HFFc6 (cell line): ENCODE data around the gene KRT13. TPM values are rescaled to one million over a fixed set of nuclear protein-coding genes. Genes with fewer than 3 reads are reported as not detected.

Source experiments
- DNase-seq: peaks from one replicate; pipeline ENCODE4 v3.0.0-alpha.2; 2018
- H3K27ac Mint-ChIP-seq: 2 replicates; pipeline ENCODE4 v1.8.0; 2020; ENCODE audit warnings: mild to moderate bottlenecking, mixed read lengths
- H3K27me3 Mint-ChIP-seq: 2 replicates; pipeline ENCODE4 v1.8.0; 2021; ENCODE audit warnings: mild to moderate bottlenecking, moderate library complexity, mixed read lengths; ENCODE audit not compliant: insufficient read depth
- H3K36me3 Mint-ChIP-seq: 2 replicates; pipeline ENCODE4 v1.8.0; 2021; ENCODE audit warnings: low read depth, mixed read lengths
- H3K4me1 Mint-ChIP-seq: 2 replicates; pipeline ENCODE4 v1.8.0; 2020; ENCODE audit warnings: low read depth, mixed read lengths
- H3K4me3 Mint-ChIP-seq: 2 replicates; pipeline ENCODE4 v1.8.0; 2020; ENCODE audit warnings: mild to moderate bottlenecking, moderate library complexity, mixed read lengths
- H3K9me3 Mint-ChIP-seq: 2 replicates; pipeline ENCODE4 v1.8.0; 2020; ENCODE audit warnings: mild to moderate bottlenecking, mixed read lengths
- CTCF ChIP-seq: fragments of 200-600 bp; sonication (generic); IDR thresholded peaks from 2 replicates; pipeline ENCODE4 v1.5.0; 2021; ENCODE audit warnings: antibody characterized with exemption, mild to moderate bottlenecking
- total RNA-seq, 6 experiments: library from RNA; stranded (reverse); fragmentation: NEBNext Ultra II Directional; extraction: Animal tissue kit (Norgen Biotek cat#: 25700); gene quantifications; 2 replicates in 1 of 6; 3 replicates in 5 of 6; pipeline ENCODE4 v1.2.3, GENCODE V29; 2021

Gene KRT13
- total RNA-seq, 6 experiments from 2014 or later = not detected

- Mint-ChIP-seq H3K4me1 (peaks cover 30% of the 10 kb centered on the region), H3K36me3 (no peaks in the 10 kb centered on the region), H3K27me3 (peaks cover 1% of the 10 kb centered on the region), H3K4me3 (no peak overlapping the region), H3K27ac (peak overlapping the region; percentile 34), H3K9me3 (no peaks in the 10 kb centered on the region)
- DNase-seq = no peak
- no peak for TF ChIP-seq CTCF
Measured at GRCh38 chr17:41536741-41537613, 31.6 kb upstream of the KRT13 start.

DNA sequence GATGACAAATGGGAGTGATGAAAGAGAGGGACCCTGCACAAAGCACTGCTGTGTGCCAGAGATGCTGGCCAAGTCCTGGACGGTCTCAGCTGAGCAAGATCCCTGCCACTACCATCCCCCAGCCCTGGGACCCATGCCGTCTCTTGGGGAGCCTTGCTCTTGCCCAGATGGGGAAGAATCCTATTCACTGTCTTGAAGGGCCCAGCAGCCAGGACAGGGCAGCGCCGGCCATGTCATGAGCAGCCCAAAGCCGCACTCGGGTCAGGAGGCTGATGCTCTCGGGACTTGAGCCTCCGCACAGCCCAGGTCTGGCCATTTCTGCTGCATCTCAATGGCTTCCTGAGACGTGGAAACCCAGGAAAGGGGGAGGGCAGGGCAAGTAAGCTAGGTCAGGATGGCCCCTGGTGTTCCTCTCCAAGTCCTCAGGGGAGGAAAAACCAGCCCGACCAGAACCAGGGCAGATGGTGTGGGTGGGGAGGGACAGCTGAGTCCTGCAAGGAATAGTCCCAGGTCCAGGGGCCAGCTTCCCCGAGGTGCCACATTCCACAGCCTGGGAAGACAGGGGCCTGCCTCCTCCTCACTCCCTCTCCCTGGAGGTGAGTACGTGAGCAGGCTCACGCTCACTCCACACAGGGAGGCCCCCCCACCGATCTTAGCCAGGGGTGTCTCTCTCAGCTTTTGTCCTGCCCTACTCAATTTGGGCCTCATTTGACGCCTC lies 30.5 kb upstream of the KRT13 start:
- Mint-ChIP-seq H3K9me3 (no peaks in the 10 kb centered on the region), H3K4me3 (no peak overlapping the region), H3K27me3 (peaks cover 1% of the 10 kb centered on the region), H3K36me3 (no peaks in the 10 kb centered on the region), H3K4me1 (peaks cover 40% of the 10 kb centered on the region), H3K27ac (no peak overlapping the region)
- no peak for DNase-seq
- no peak for TF ChIP-seq CTCF

DNA sequence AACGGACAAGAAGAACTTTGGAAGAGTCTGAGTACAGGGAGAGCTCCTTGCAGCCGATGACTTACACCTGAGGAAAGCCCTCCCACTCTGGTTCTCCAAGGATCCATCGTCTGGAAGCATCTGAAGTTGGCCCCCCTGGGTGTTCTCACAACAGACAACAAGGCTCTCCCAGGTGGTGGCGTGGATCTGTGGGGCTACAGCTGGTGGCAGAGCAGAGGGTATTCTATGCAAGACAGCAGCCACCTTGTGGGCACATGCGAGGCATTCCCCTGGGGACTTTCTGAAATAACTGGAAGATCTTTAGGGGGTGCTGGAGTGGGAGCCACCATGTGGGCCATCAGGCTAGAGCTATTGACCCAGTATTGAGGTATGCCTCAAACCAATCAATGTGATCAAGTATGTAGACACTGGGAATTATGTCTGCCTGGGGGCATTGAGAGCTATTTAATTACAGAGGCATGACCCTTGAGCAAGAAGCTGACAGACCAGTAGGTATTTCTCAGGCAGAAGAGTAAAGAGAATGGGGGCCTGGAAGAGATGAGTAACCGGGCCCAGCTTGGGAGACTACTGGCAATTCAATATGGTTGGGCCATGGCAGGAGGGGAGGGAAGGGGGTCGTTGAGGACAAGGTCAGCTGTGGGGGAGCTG lies 29.6 kb upstream of the KRT13 start:
- H3K27ac Mint-ChIP-seq = no peak overlapping the region
- peak; percentile 20; the same call in 1 of the 2 replicates for TF ChIP-seq CTCF
- no peaks in the 10 kb centered on the region for H3K36me3 Mint-ChIP-seq
- peaks cover 49% of the 10 kb centered on the region for H3K4me1 Mint-ChIP-seq
- DNase-seq = no peak
- no peak overlapping the region for H3K4me3 Mint-ChIP-seq
- H3K9me3 Mint-ChIP-seq = no peaks in the 10 kb centered on the region
- peaks cover 1% of the 10 kb centered on the region; the same call in 1 of the 2 replicates for H3K27me3 Mint-ChIP-seq

DNA sequence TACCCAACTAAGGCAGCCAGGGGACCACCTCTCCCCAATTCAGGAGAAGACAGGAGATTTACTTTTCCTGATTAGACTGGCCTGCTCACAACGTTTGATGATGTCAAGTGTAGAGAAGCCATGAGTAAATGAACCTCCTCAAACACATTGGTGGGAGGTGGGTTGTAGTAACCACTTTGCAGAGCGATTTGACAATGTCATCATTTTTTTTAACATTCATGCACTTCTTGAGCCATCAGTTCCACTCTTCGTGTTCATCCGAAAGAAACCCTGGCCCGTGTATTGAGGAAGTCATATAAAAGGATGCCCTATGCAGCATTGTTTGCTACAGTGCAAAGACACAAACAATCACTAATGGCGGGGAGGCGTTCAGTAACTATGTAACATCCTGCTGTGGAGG lies 28.2 kb upstream of the KRT13 start:
- Mint-ChIP-seq H3K36me3 (no peaks in the 10 kb centered on the region), H3K27me3 (peaks cover 1% of the 10 kb centered on the region; the same call in 1 of the 2 replicates), H3K9me3 (no peaks in the 10 kb centered on the region), H3K4me3 (no peak overlapping the region), H3K27ac (no peak overlapping the region), H3K4me1 (peaks cover 53% of the 10 kb centered on the region)
- TF ChIP-seq CTCF = no peak
- no peak for DNase-seq

DNA sequence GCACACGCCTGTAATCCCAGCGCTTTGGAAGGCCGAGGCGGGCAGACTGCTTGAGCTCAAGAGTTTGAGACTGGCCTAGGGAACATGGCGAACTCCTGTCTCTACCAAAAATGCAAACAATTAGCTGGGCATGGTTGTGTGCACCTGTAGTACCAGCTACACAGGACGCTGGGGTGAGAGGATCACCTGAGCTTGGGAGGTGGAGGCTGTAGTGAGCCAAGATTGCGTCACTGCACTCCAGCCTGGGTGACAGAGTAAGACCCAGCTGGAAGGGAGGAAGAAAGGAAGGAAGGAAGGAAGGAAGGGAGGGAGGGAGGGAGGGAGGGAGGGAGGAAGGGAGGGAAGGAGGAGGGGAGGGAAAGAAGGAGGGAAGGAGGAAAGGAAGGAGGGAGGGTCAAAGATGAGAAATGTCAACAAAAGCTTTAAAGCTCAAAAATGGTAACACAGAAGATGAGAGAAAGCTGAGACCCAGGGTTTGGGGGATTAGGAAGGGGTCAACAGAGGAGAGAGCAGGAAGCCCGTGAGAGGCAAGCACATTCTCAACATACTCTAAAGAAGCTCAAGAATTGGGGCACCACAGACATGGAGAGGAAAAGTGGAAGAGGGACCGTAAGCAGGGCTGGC lies 27.6 kb upstream of the KRT13 start:
- H3K4me1 Mint-ChIP-seq = peaks cover 53% of the 10 kb centered on the region
- no peak for DNase-seq

More for the DNA sequence above, 27.6 kb upstream of the KRT13 start:
- peaks cover 3% of the 10 kb centered on the region for H3K27me3 Mint-ChIP-seq
- no peaks in the 10 kb centered on the region for H3K9me3 Mint-ChIP-seq
- H3K4me3 Mint-ChIP-seq = no peak overlapping the region
- H3K36me3 Mint-ChIP-seq = no peaks in the 10 kb centered on the region
- no peak for TF ChIP-seq CTCF
- H3K27ac Mint-ChIP-seq = no peak overlapping the region
